Measurements from ENCODE around the gene ACR.

The ACR gene

GRCh38 chr22:50696799-50697561 is 41.0 kb upstream of the ACR start:
- Histone ChIP-seq H3K9ac (ENCODE audit: low read length) (peak overlapping the region; percentile 54), H3K4me3 (ENCODE audit: insufficient read depth in 1 of 2, low read depth in 1 of 2, low read length in 2 of 2) (peak overlapping the region; percentile 37 to 68), H3K9me3 (ENCODE audit: control insufficient read depth, low read length) (peaks cover under 1% of the 10 kb centered on the region), H2BK120ac (ENCODE audit: low read depth, low read length) (peak overlapping the region; percentile 73), H3K4ac (ENCODE audit: low read depth in 1 of 2, low read length in 2 of 2) (no peak overlapping the region), H3K27me3 (ENCODE audit: control insufficient read depth in 1 of 2, insufficient read depth in 1 of 2, low read length in 2 of 2) (peaks cover 27 to 29% of the 10 kb centered on the region in 2 experiments), H3K23ac (ENCODE audit: low read length in 2 of 2) (no peak overlapping the region), H3K36me3 (ENCODE audit: control insufficient read depth in 1 of 2, insufficient read depth in 2 of 2, low read depth in 1 of 2, low read length in 2 of 2) (peaks cover 0 to 5% of the 10 kb centered on the region in 2 experiments), H3K4me1 (ENCODE audit: control insufficient read depth, insufficient read depth, low read depth, low read length) (peaks cover 19% of the 10 kb centered on the region), H3K27ac (ENCODE audit: low read length, poor library complexity, severe bottlenecking) (no peak overlapping the region), H2AK5ac (ENCODE audit: low read length, severe bottlenecking) (no peak overlapping the region), H2AFZ (ENCODE audit: low read depth, low read length) (no peak overlapping the region), H4K91ac (ENCODE audit: low read length) (peak overlapping the region; percentile 71), H3K4me2 (ENCODE audit: low read length, poor library complexity, severe bottlenecking) (peak overlapping the region; percentile 68), H2BK15ac (ENCODE audit: low read depth, poor library complexity, severe bottlenecking) (peak overlapping the region; percentile 55), H3K79me1 (replicated peaks; ENCODE audit: low read length, poor library complexity, severe bottlenecking) (peaks cover 2% of the 10 kb centered on the region), H2BK12ac (ENCODE audit: low read length in 2 of 2) (peak overlapping the region in 1 of 2 experiments; percentile 55), H3K14ac (ENCODE audit: low read length in 2 of 2) (no peak overlapping the region), H4K8ac (ENCODE audit: low read length) (peak overlapping the region; percentile 83), H3K18ac (ENCODE audit: low read depth in 1 of 2, low read length in 2 of 2) (peak overlapping the region in 1 of 2 experiments; percentile 35), H2BK5ac (ENCODE audit: low read depth, low read length, poor library complexity, severe bottlenecking) (no peak overlapping the region)
- 20% methylated on average over 14 of the region's 58 CpGs for WGBS
- peak; percentile 33 for DNase-seq

GRCh38 chr22:50697667-50698506 is 40.1 kb upstream of the ACR start:
- Histone ChIP-seq H2BK15ac (ENCODE audit: low read depth, poor library complexity, severe bottlenecking) (no peak overlapping the region), H3K18ac (ENCODE audit: low read depth in 1 of 2, low read length in 2 of 2) (peak overlapping the region in 1 of 2 experiments; percentile 4), H3K9me3 (ENCODE audit: control insufficient read depth, low read length) (no peaks in the 10 kb centered on the region), H3K23ac (ENCODE audit: low read length in 2 of 2) (no peak overlapping the region), H4K8ac (ENCODE audit: low read length) (no peak overlapping the region), H3K27ac (ENCODE audit: low read length, poor library complexity, severe bottlenecking) (no peak overlapping the region), H4K91ac (ENCODE audit: low read length) (no peak overlapping the region), H2BK12ac (ENCODE audit: low read length in 2 of 2) (no peak overlapping the region), H3K14ac (ENCODE audit: low read length in 2 of 2) (peak overlapping the region in 1 of 2 experiments; percentile 48), H2BK5ac (ENCODE audit: low read depth, low read length, poor library complexity, severe bottlenecking) (no peak overlapping the region), H3K4me2 (ENCODE audit: low read length, poor library complexity, severe bottlenecking) (peak overlapping the region; percentile 63), H2BK120ac (ENCODE audit: low read depth, low read length) (no peak overlapping the region), H2AK5ac (ENCODE audit: low read length, severe bottlenecking) (no peak overlapping the region), H3K4ac (ENCODE audit: low read depth in 1 of 2, low read length in 2 of 2) (no peak overlapping the region), H3K79me1 (replicated peaks; ENCODE audit: low read length, poor library complexity, severe bottlenecking) (peaks cover 2% of the 10 kb centered on the region), H3K36me3 (ENCODE audit: control insufficient read depth in 1 of 2, insufficient read depth in 2 of 2, low read depth in 1 of 2, low read length in 2 of 2) (peaks cover 0 to 5% of the 10 kb centered on the region in 2 experiments), H3K27me3 (ENCODE audit: control insufficient read depth in 1 of 2, insufficient read depth in 1 of 2, low read length in 2 of 2) (peaks cover 27 to 29% of the 10 kb centered on the region in 2 experiments), H2AFZ (ENCODE audit: low read depth, low read length) (no peak overlapping the region), H3K4me1 (ENCODE audit: control insufficient read depth, insufficient read depth, low read depth, low read length) (peaks cover 19% of the 10 kb centered on the region), H3K4me3 (ENCODE audit: insufficient read depth in 1 of 2, low read depth in 1 of 2, low read length in 2 of 2) (peak overlapping the region; percentile 54 to 81), H3K9ac (ENCODE audit: low read length) (peak overlapping the region; percentile 72)
- no peak for DNase-seq
- WGBS, result 38% methylated on average over 26 of the region's 54 CpGs

GRCh38 chr22:50698546-50698945 is 39.5 kb upstream of the ACR start:
- no peak overlapping the region for H3K23ac ChIP-seq (ENCODE audit: low read length in 2 of 2)
- no peak overlapping the region for H3K4me3 ChIP-seq (ENCODE audit: insufficient read depth in 1 of 2, low read depth in 1 of 2, low read length in 2 of 2)
- no peak overlapping the region for H2BK12ac ChIP-seq (ENCODE audit: low read length in 2 of 2)
- no peak overlapping the region for H2BK5ac ChIP-seq (ENCODE audit: low read depth, low read length, poor library complexity, severe bottlenecking)
- H4K91ac ChIP-seq (ENCODE audit: low read length), result no peak overlapping the region
- no peak overlapping the region for H2AK5ac ChIP-seq (ENCODE audit: low read length, severe bottlenecking)
- H3K14ac ChIP-seq (ENCODE audit: low read length in 2 of 2), result no peak overlapping the region
- H3K4ac ChIP-seq (ENCODE audit: low read depth in 1 of 2, low read length in 2 of 2), result no peak overlapping the region
- H3K18ac ChIP-seq (ENCODE audit: low read depth in 1 of 2, low read length in 2 of 2), result no peak overlapping the region
- WGBS, result 55% methylated on average over 12 of the region's 12 CpGs
- DNase-seq, result no peak
- H3K4me2 ChIP-seq (ENCODE audit: low read length, poor library complexity, severe bottlenecking), result no peak overlapping the region
- H3K9ac ChIP-seq (ENCODE audit: low read length), result no peak overlapping the region
- H3K27me3 ChIP-seq (ENCODE audit: control insufficient read depth in 1 of 2, insufficient read depth in 1 of 2, low read length in 2 of 2), result peaks cover 27 to 28% of the 10 kb centered on the region in 2 experiments
- H2BK120ac ChIP-seq (ENCODE audit: low read depth, low read length), result no peak overlapping the region
- H3K27ac ChIP-seq (ENCODE audit: low read length, poor library complexity, severe bottlenecking), result no peak overlapping the region
- H3K36me3 ChIP-seq (ENCODE audit: control insufficient read depth in 1 of 2, insufficient read depth in 2 of 2, low read depth in 1 of 2, low read length in 2 of 2), result peaks cover 0 to 10% of the 10 kb centered on the region in 2 experiments
- peaks cover 19% of the 10 kb centered on the region for H3K4me1 ChIP-seq (ENCODE audit: control insufficient read depth, insufficient read depth, low read depth, low read length)
- H3K79me1 ChIP-seq (replicated peaks; ENCODE audit: low read length, poor library complexity, severe bottlenecking), result peaks cover 2% of the 10 kb centered on the region
- H2AFZ ChIP-seq (ENCODE audit: low read depth, low read length), result no peak overlapping the region
- no peak overlapping the region for H4K8ac ChIP-seq (ENCODE audit: low read length)
- no peak overlapping the region for H2BK15ac ChIP-seq (ENCODE audit: low read depth, poor library complexity, severe bottlenecking)
- no peaks in the 10 kb centered on the region for H3K9me3 ChIP-seq (ENCODE audit: control insufficient read depth, low read length)

Data from mesenchymal stem cell (in vitro differentiated cells and primary cell).